GM12891 (cell line): ENCODE measurements around the gene RUNX1. TPM values are rescaled to one million over a fixed set of nuclear protein-coding genes. Genes with fewer than 3 reads are reported as not detected.

Experiments used
- DNase-seq: peaks from one replicate; pipeline ENCODE4 v3.0.0; 2011; ENCODE audit warnings: low spot score; ENCODE audit not compliant: insufficient read length
- FAIRE-seq: peaks from 2 replicates; lab custom pipeline; 2011; peaks lifted over from hg19 to GRCh38; lab: Jason Lieb, UNC
- PAX5 ChIP-seq: IDR thresholded peaks from 2 replicates; pipeline ENCODE4 v1.6.1; 2011; ENCODE audit warnings: low read length, moderate library complexity, mild to moderate bottlenecking; ENCODE audit not compliant: insufficient read depth, severe bottlenecking
- POLR2A ChIP-seq: IDR thresholded peaks from 2 replicates; pipeline ENCODE4 v1.6.1; 2011; ENCODE audit warnings: low read depth, low read length, control low read depth
- POLR2AphosphoS5 ChIP-seq: IDR thresholded peaks from 2 replicates; pipeline ENCODE4 v1.6.1; 2011; ENCODE audit warnings: low read depth, low read length, control low read depth
- POU2F2 ChIP-seq: IDR thresholded peaks from 2 replicates; pipeline ENCODE4 v1.6.1; 2011; ENCODE audit warnings: low read depth, mild to moderate bottlenecking, control low read depth, low read length, moderate library complexity
- SPI1 ChIP-seq: IDR thresholded peaks from 2 replicates; pipeline ENCODE4 v1.6.1; 2011; ENCODE audit warnings: low read depth, low read length, control low read depth
- TAF1 ChIP-seq: IDR thresholded peaks from 2 replicates; pipeline ENCODE4 v1.6.1; 2011; ENCODE audit warnings: low read depth, low read length, control low read depth
- polyA plus RNA-seq: library from polyadenylated mRNA; unstranded; fragments of >200 nt; gene quantifications from one replicate; pipeline ENCODE4 v1.2.1, GENCODE V29; 2012; ENCODE audit warnings: low read depth, missing spikeins, inconsistent platforms; ENCODE audit not compliant: missing spikeins

The RUNX1 gene
- polyA plus RNA-seq: 16.1 TPM

GRCh38 chr21:35048706-35049617 lies at the start of gene RUNX1:
TSS of gene RUNX1 (minus strand) at chr21:35049302.
- DNase-seq: peak; percentile 33
- FAIRE-seq: peak; percentile 92
- TF ChIP-seq POLR2AphosphoS5: peak; percentile 90
- TF ChIP-seq SPI1: peak; percentile 83
- TF ChIP-seq POU2F2: peak; percentile 80
- peak; percentile 35 for TF ChIP-seq TAF1
- peak; percentile 94 for TF ChIP-seq POLR2A
- TF ChIP-seq PAX5: no peak

GRCh38 chr21:35097525-35097924 lies 48.4 kb upstream of the RUNX1 start:
- DNase-seq (no peak), FAIRE-seq (no peak)
- TF ChIP-seq POU2F2 (no peak), SPI1 (no peak), PAX5 (no peak), POLR2A (no peak), TAF1 (no peak), POLR2AphosphoS5 (no peak)

GRCh38 chr21:35096959-35097358 lies 47.9 kb upstream of the RUNX1 start:
- DNase-seq (no peak), FAIRE-seq (peak; percentile 26)
- no peak for TF ChIP-seq POLR2A
- peak; percentile 77 for TF ChIP-seq SPI1

- no peak for FAIRE-seq
Observed at GRCh38 chr21:35095859-35096291, 46.8 kb upstream of the RUNX1 start.

GRCh38 chr21:35093514-35093913 lies 44.4 kb upstream of the RUNX1 start:
- TF ChIP-seq PAX5: no peak
- TF ChIP-seq TAF1: no peak
- no peak for TF ChIP-seq POLR2AphosphoS5
- TF ChIP-seq SPI1: no peak
- no peak for TF ChIP-seq POU2F2
- no peak for TF ChIP-seq POLR2A
- no peak for FAIRE-seq
- DNase-seq: no peak

More at GRCh38 chr21:35095859-35096291, 46.8 kb upstream of the RUNX1 start:
- TF ChIP-seq POLR2AphosphoS5 (no peak), POLR2A (no peak), TAF1 (no peak), PAX5 (no peak), SPI1 (no peak), POU2F2 (no peak)
- no peak for DNase-seq

- TF ChIP-seq PAX5: no peak
- TF ChIP-seq SPI1: no peak
- TF ChIP-seq POLR2A: no peak
- TF ChIP-seq POU2F2: no peak
- TF ChIP-seq TAF1: no peak
- no peak for TF ChIP-seq POLR2AphosphoS5
- DNase-seq (no peak), FAIRE-seq (no peak)
Observed at GRCh38 chr21:35091496-35091895, 42.4 kb upstream of the RUNX1 start.

- FAIRE-seq: no peak
- no peak for TF ChIP-seq TAF1
Observed at GRCh38 chr21:35090403-35090802, 41.3 kb upstream of the RUNX1 start.

GRCh38 chr21:35088319-35088771 lies 39.2 kb upstream of the RUNX1 start:
- FAIRE-seq (peak; percentile 45), DNase-seq (no peak)
- TF ChIP-seq TAF1 (no peak), PAX5 (no peak), POLR2AphosphoS5 (no peak), POU2F2 (no peak; the same call in 1 of the 2 replicates), POLR2A (no peak), SPI1 (no peak)

More at GRCh38 chr21:35090403-35090802, 41.3 kb upstream of the RUNX1 start:
- DNase-seq: no peak

GRCh38 chr21:35086357-35086756 lies 37.3 kb upstream of the RUNX1 start:
- DNase-seq (no peak), FAIRE-seq (no peak)
- TF ChIP-seq POU2F2 (no peak), POLR2AphosphoS5 (no peak)

GRCh38 chr21:35084869-35085268 lies 35.8 kb upstream of the RUNX1 start:
- DNase-seq: no peak
- no peak for FAIRE-seq
- no peak for TF ChIP-seq POLR2A
- TF ChIP-seq TAF1: no peak
- no peak for TF ChIP-seq SPI1
- TF ChIP-seq PAX5: no peak
- TF ChIP-seq POU2F2: no peak
- TF ChIP-seq POLR2AphosphoS5: no peak
